HG02798 (cell line): Measurements from ENCODE around the gene TAF15.

Experiments
- ATAC-seq: cut with Tn5 transposase; IDR thresholded peaks from one replicate; pipeline ENCODE4 v1.9.1; 2021; ENCODE audit warnings: mild to moderate bottlenecking; ENCODE audit not compliant: unreplicated experiment, poor library complexity

TAF15 gene

GRCh38 chr17:35808962-35809854 lies at the start of gene TAF15:
TSS of gene TAF15 (plus strand) at chr17:35809484. CDS start at chr17:35809570, 86 bp downstream.
- peak; percentile 94 for ATAC-seq

- ATAC-seq = no peak
Observed at GRCh38 chr17:35760587-35760986, 48.7 kb upstream of the TAF15 start, which contains the start of gene C17orf50. TSS of gene C17orf50 (plus strand) at chr17:35760887. CDS start at chr17:35760942, 55 bp downstream.

- no peak for ATAC-seq
Observed at GRCh38 chr17:35761601-35762000, 47.7 kb upstream of the TAF15 start.

- ATAC-seq = no peak
Observed at GRCh38 chr17:35763767-35764122, 45.5 kb upstream of the TAF15 start.

- ATAC-seq = peak; percentile 87
Observed at GRCh38 chr17:35764123-35764991, 44.9 kb upstream of the TAF15 start.

GRCh38 chr17:35765086-35765710 lies 44.1 kb upstream of the TAF15 start:
- no peak for ATAC-seq

- ATAC-seq = no peak
Observed at GRCh38 chr17:35765756-35766488, 43.4 kb upstream of the TAF15 start.

- no peak for ATAC-seq
Observed at GRCh38 chr17:35766489-35766877, 42.8 kb upstream of the TAF15 start.

- ATAC-seq = no peak
Observed at GRCh38 chr17:35766903-35767510, 42.3 kb upstream of the TAF15 start.

- ATAC-seq = no peak
Observed at GRCh38 chr17:35768797-35769196, 40.5 kb upstream of the TAF15 start.

- no peak for ATAC-seq
Observed at GRCh38 chr17:35769895-35770486, 39.3 kb upstream of the TAF15 start.

- ATAC-seq = no peak
Observed at GRCh38 chr17:35773129-35773528, 36.2 kb upstream of the TAF15 start.

- no peak for ATAC-seq
Observed at GRCh38 chr17:35773679-35774425, 35.4 kb upstream of the TAF15 start.

GRCh38 chr17:35774499-35774898 lies 34.8 kb upstream of the TAF15 start:
- no peak for ATAC-seq

- no peak for ATAC-seq
Observed at GRCh38 chr17:35775039-35775438, 34.2 kb upstream of the TAF15 start.

GRCh38 chr17:35775583-35775982 lies 33.7 kb upstream of the TAF15 start:
- ATAC-seq = no peak

GRCh38 chr17:35778641-35779196 lies 30.6 kb upstream of the TAF15 start:
- no peak for ATAC-seq

GRCh38 chr17:35780950-35781349 lies 28.3 kb upstream of the TAF15 start:
- no peak for ATAC-seq
